Stimulated activated CD4-positive, alpha-beta T cell treated with anti-CD3 and anti-CD28 coated beads, Interleukin-15, amount 100 ng/mL, for 48 hours (primary cell): Measurements from ENCODE around the gene NSD2.
"Not testable (repeated sequence)": the region's sequence is repeated elsewhere in the genome, so short reads cannot be mapped to it uniquely, and the experiment has no call there.

ENCODE experiments used
- DNase-seq, 2 donors: peaks; one replicate each; pipeline ENCODE4 v3.0.0-alpha.2; 2020; ENCODE audit warnings: low read depth in 2 of 2

NSD2 gene

GRCh38 chr4:1985294-1985693 is 114.1 kb downstream of the NSD2 start:
- no peak for DNase-seq

DNA sequence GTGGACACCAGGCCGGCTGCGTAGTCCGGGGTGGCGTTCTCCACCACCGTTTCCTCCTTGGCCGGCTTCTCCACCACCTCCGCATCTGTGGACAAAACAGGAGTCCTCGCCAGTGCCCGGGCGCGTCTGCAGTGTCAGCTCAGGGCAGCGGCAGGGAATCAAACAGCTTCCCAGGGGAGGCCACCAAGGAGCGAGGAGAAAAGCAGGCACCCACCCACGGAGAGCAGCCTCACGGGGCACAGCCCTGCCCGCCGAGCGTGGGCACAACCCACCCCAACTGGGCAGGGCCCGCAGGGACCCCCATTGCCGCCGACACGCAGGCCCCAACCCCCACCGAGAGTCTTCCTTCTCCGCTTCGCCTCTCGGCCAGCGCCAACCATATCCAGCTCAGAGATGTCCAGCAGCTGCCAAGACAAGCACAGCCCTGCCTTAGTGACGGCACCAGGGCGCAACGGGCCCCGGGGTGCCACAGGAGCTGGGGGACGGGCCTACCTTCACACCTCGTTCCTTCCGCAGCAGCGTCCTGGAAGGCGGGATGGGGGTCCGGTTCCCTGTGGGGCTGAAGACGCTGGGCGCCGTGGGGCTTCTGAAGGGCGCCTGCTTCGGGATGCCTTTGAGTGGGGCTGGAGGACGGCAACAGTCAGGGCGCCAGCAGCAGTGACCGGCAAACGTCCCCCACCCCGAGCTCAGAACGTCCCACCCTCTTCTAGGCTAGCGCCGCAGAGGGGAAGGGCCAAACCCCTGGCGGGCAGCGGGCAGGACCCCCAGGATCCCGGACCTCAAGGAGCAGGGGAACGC is 114.8 kb downstream of the NSD2 start:
- no peak for DNase-seq

- no peak for DNase-seq
Observed at GRCh38 chr4:1986578-1987210, 115.5 kb downstream of the NSD2 start.

GRCh38 chr4:1987296-1987695 is 116.1 kb downstream of the NSD2 start:
- no peak for DNase-seq

GRCh38 chr4:1987721-1988326 is 116.6 kb downstream of the NSD2 start:
- DNase-seq, result no peak

- no peak for DNase-seq
Observed at GRCh38 chr4:1988327-1988724, 117.1 kb downstream of the NSD2 start.

DNA sequence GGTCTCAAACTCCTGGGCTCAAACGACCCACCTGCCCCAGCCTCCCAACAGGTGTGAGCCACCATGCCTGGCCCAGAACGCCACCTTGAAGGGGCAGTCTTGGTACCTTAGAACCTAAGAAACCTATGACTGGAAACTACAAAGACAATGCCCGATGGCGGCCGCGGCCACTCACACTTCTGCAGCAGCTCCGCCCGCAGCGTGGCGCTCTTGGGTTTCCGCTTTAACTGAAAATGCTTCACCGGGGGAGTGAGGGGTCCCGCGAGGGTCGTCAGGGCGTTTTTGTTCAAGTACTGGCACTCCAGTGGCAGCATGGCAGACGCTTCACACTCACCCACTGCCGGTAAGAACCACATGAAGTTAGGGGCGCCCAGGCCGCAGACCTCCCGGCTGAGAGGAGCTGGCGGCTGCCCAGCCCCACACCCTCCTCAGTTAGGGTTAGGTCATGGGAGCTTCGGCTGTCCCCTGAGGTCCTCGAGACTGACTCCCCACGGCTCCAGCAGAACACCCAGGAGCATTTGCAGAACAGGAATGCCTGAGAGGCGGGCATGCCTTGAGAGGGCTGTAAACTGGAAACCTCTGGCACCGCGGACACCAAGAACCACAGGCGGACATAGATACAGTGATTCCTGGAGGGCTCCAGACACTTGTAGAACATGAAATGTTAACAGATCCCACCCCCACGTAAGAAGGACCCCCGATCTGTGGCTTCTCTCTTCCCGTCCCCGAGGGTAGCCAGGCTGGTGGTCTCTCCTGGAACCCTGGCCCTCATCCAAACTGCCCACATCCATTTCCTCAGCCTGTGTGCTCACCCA is 118.5 kb downstream of the NSD2 start:
- no peak for DNase-seq

- no peak for DNase-seq
Observed at GRCh38 chr4:1990348-1990645, 119.1 kb downstream of the NSD2 start.

- no peak for DNase-seq
Observed at GRCh38 chr4:1990676-1991075, 119.5 kb downstream of the NSD2 start.

DNA sequence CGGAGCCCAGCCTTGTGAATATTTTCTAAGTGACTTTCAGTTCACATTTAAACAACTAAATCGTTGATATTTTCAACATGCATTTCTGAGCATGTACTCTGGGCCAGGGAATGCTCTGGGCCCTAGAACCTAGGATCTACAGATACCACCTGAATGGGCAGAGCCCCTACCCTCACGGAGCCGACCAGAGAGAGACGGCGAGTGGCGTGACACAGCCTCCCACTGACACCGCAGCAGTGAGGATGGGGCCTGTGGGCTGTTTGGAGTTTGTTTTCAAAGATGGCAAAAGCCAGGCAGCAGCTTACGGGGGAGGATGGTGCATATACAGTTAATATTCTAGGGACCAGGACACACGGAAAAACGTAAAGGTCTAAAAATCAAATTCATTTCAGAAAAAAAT is 119.9 kb downstream of the NSD2 start:
- no peak for DNase-seq

DNA sequence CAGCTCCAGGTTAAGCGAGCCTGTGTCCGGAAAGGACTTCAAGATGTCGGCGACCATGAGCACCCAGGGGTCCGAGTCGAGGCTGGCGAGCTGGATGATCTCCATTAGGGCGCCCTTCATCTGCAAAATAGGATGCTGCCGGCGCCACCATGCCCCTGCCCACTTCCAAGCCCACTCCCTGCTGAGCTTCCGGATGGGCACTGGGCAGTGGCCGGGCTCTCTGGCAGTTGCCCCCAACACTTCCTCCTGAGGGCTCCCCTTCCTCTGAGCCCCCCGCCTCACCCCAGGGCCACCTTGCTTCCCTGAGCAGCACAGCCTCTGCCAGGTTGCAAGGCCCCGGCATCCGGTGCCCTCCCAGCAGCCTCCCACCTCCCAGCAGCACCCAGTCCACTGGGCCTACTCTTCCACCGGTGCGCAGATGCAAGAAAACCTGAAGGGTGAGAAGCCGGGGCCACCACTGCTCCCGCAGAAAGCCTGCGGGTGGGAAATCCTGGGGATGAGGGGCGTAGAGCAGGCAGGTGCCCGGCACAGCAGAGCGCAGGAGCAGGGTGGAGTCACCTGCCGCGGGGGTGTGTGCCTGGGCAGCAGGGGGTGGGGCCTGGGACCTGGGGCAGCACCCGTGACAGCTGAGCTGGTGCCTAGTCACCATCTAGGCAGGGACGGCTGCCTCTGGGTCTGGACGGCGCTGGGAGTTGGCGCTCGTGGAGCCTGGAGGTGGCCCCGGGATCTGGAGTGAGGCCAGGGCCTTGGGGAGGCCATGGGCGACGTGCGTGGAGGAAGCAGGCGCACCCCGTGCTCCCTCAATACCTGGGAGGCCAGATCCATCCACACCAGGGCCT is 120.6 kb downstream of the NSD2 start:
- DNase-seq, result no peak

GRCh38 chr4:1992468-1993168 is 121.4 kb downstream of the NSD2 start:
- DNase-seq, result no peak

- no peak for DNase-seq
Observed at GRCh38 chr4:1993169-1993516, 122.0 kb downstream of the NSD2 start.

GRCh38 chr4:1993718-1994516 is 122.7 kb downstream of the NSD2 start:
- not testable (repeated sequence) for DNase-seq

DNA sequence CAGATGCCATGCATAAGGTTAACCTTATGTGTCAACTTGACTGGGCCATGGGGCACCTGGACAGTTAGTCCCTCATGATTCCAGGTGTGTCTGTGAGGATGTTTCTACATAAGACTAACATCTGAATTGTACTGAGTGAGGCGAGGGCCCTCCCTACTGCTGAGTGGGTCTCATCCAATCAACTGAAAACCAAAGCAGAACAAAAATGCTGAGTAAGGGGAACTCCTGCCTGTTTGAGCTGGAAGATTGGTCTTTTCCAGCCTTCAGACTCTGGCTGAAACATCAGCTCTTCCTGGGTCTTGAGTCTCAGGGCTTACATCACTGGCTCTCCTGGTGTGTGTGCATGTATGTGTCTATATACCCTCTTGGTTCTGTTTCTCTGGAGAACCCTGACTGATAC is 123.7 kb downstream of the NSD2 start:
- no peak for DNase-seq

- DNase-seq, result no peak
Observed at GRCh38 chr4:1996866-1997611, 125.8 kb downstream of the NSD2 start.

DNA sequence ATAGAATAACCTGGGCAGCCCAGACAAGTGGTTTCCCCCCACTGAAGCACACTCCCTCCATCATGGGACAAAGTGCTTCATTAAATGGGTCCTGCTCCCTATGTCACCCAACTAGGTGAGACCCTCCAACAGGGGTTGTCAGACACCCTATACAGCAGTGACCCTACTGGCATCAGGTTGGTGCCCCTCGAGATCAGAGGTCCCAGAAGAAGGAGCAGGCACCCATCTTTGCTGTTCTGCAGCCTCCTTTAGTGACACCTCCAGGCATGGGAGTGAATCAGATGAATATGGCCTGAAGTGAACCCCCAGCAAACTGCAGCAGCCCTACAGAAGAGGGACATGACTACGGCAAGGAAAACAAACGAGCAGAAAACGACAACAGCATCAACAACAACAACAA is 126.5 kb downstream of the NSD2 start:
- DNase-seq, result no peak

DNA sequence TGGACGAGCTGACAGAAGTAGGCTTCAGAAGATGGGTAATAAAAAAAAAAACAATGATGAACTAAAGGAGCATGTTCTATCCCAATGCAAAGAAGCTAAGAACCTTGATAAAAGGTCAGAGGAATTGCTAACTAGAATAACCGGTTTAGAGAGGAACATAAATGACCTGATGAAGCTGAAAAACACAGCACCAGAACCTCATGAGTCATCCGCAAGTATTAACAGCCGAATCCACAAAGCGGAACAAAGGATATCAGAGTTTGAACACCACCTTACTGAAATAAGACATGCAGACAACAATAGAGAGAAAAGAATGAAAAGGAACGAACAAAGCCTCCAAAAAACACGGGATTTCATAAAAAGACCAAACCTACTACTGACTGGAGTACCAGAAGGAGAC is 127.1 kb downstream of the NSD2 start:
- no peak for DNase-seq

GRCh38 chr4:1999308-1999707 is 128.1 kb downstream of the NSD2 start:
- DNase-seq, result not testable (repeated sequence)
